IMR-90 (cell line): ENCODE measurements around the gene PES1. TPM values are rescaled to one million over a fixed set of nuclear protein-coding genes. Genes with fewer than 3 reads are reported as not detected.

Source experiments
- CTCF ChIP-seq: conservative IDR thresholded peaks from 2 replicates; pipeline ENCODE4 v1.5.1; 2012; ENCODE audit warnings: mild to moderate bottlenecking, low read depth, low read length, improper control_type of control experiment
- ELK1 ChIP-seq: fragments of 150-350 bp; IDR thresholded peaks from 2 replicates; pipeline ENCODE4 v1.6.1; 2016; ENCODE audit warnings: low read depth, mild to moderate bottlenecking, low read length, moderate library complexity, borderline replicate concordance
- polyA plus RNA-seq, 3 experiments: library from polyadenylated mRNA; depleted of rRNA; stranded (reverse); fragments of >200 nt; gene quantifications; 2 replicates each; pipeline ENCODE4 v1.2.3, GENCODE V29; 2012; ENCODE audit warnings: low replicate concordance in 1 of 3
- total RNA-seq: library from RNA; depleted of rRNA; stranded (reverse); fragments of >200 nt; gene quantifications from 2 replicates; pipeline ENCODE4 v1.2.3, GENCODE V29; 2012

Gene PES1
- total and polyA plus RNA-seq, 2 of the 4 experiments (the other 2 are of a cell fraction): 120 to 142 TPM

- TF ChIP-seq ELK1 (no peak), CTCF (no peak)
Measured at GRCh38 chr22:30591588-30592359, at the start of gene PES1 (continued).
